NCI-H2029 (cell line): ENCODE measurements around the gene CALML6.

Experiments
- DNase-seq: peaks from one replicate; lab custom pipeline; 2025; lab: John Stamatoyannopoulos, UW

CALML6 gene

DNA sequence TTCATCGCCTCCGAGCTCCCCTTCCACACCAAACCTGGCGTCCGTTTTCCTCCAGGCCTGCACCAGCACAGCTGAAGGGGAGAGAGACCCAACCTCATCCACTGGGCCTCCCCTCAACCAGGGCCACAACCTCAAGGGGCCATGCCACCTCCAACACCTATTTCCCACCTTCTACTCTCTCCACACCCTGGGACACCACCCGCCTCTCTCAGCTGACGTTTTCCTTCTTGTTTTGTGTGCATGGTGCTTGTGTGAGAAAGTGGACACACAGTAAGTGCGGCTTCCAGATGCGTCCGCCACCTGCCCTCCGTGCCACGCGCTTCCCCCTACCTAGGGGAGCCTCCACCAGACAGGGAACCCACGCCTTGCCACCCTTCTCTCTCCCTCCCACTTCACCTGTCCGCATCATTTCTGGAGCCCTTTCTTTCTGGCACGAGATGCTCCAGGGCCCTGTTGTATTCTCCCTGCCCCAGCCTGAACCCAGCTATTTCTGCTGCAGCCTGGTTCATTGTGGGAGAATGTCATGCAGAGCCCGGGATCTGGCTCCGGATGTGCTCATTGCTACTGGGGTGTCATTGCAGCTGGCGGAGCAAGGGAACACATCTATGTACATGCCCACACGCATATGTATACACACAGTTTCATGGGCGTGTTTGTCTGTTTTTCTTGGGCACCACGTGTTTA lies 22.8 kb upstream of the CALML6 start:
- no peak for DNase-seq

DNA sequence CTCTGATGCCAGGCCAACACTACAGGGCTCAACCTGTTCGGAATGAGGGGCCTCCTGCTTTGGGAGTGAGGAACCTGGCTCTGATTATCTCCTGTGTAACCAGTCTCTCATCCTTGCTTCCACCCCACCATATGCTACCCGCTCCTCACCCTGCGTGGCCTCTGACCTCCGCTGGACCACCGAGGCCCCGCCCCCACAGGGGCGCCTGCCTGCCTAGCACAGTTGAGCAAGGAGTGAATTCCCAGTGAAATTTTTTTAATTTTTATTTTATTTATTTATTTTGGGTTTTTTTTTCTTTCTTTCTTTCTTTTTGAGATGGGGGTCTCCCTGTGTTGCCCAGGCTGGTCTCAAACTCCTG lies 22.3 kb upstream of the CALML6 start:
- no peak for DNase-seq

DNA sequence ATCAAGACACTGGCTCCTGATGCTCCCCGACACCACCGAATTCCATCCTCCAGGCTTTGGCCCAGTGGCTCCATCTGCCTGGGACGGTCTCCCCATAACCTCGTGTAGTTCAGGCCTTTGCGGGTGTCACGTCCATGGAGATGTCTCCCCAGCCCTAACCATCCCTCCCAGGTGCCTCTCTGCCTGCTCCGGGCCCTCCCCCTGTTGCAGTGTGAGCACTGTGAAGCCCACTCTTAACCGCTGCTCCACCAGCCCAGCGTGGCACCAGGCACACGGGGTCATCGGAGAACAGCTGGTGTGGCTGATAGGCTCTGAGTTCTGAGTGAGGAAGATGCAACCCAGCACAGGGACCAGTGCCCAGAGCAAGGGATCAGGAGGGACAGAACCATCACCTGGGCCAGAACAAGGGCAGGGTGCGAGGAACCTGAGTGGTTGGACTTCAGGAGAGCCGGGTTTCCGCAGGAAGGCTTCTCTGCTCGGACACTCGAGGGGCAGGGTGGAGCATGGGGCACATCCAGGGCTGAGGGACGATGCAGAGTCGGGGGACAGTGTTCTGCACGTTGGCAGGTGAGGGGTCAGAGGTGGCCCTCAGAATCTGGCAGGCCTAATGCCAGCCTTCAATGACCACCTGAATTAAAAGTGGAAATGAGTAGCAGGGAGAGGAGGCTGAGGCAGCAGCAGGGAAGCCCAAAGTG lies 21.6 kb upstream of the CALML6 start:
- DNase-seq = no peak

DNA sequence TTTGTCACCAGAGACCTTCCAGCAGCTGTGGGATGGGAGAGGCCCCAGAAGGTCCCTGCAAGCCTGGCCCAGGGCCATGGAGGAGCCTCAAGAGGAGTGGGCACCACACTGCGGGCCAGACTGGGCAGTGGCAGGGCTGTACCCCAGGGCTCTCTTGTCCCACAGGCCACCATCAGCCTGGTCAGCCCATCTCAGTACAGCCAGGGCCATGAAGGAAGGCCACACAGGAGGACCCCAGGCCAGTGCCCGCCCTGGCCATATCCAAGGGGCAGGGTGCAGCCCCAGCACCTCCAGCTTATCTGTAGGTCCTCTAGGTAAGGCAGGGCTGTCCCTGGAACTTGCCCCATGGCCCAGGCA lies 21.1 kb upstream of the CALML6 start:
- DNase-seq = no peak

DNA sequence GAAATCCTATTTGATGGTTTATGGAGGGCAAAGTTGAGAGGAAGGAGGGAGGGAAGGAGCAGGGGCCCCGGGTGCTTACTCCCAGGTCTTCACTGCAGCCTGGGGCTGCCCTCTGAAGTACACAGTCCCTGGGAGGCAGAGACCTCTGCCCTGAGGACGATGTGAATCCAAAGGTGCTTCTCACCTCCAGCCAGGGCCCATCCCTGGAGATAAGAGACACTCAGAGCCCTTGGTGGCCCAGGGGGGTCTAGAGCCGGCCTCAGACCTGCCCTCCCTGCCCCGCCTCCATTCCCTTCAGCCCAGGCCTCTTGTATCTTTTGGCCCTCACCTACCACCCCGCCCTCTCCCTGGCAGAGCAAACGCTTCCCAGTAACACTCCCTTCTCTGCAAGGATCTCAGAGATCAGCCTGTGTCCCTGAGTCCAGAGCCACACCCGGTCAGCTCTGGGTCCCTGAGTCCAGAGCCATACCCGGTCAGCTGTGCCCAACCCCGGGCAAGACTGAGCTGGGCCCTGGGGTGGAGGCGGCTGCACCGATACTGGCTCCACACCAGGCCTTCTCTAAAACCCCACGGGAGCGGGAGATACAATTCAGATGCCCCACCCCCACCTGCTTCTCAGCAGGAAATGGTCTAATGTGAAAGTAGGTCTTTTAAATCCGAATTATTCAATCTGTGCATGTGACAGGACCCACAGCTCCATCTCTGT lies 20.6 kb upstream of the CALML6 start:
- no peak for DNase-seq

DNA sequence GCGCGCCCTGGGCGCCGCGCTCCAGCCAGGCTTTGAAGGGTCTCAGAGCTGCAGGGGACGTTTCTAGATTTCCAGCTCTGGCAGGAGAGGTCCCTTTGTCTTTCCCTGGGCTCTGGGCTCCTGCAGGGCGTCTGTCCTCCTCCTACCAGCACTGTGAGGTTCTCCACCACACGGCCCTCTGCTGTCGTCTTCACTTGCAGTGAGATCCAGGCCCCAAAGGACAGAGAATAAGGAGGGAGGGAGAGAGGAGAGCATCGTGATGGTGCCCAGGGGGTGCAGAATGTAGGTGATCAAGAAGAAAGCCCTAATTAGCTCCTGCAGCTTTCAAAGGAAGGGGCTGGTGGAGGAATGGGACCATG lies 20.0 kb upstream of the CALML6 start:
- DNase-seq = no peak

DNA sequence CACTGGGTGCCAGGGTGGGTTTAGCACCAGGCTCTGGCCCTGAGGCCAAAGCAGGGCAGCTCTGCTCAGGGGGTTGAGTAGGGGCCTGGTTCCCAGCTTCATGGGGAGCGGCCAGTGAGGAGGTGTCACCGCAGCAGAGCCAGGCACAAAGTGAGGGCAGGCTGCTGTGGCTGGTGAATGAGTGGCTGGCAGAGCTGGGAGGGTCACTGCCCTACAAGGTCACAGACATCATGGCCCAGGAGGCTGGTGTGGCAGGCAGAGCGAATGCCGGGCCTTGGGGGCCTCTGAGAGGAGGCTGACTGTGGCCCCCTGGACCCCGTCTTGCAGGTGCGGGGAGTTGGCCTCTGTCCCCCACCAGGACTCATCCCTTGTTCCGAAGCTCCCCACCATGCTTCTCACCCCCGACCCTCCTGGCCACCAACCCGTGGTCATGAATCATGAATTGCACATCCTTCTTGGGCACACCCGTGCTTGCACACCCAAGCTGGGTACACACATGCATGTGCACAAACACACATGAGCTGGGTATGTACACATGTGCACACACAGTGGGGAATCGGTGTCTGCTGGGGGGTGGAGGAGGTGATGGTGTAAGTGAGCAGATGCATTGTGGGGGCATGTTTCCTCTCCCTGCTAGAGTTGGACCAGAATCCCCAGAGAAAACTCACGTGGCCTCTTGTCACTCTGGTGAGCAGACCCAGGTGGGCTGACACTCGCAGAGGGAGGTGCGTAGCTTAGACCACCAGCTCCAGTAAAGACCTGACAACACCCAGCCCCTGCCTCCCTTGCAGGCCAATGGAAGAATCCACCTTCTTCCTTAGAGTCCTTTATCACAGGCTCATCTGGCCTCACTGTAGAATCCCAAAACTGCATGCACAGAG lies 19.4 kb upstream of the CALML6 start:
- no peak for DNase-seq

DNA sequence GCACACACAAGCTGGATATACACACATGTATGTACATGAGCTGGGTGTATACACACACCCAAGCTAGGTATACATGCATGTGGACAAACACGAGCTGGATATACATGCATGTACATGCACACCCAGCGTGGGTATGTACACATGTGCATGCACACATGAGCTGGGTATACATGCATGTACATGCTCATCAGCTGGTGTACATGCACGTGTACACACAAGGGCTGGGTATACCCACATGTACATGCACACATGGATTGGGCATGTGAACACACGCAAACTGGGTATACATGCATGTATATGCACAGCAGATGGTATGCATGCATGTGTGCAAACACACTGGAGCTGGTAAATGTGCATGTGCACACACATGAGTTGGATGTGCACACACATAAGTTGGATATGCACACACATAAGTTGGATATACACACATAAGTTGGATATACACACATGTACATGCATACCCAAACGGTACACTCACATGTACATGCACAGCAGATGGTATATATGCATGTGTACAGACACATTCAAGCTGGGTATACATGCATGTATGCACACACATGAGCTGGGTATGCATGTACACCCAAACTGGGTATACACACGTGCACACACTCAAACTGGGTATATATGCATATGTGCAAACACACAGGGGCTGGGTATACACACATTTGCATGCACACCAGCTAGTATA lies 16.7 kb upstream of the CALML6 start:
- no peak for DNase-seq

DNA sequence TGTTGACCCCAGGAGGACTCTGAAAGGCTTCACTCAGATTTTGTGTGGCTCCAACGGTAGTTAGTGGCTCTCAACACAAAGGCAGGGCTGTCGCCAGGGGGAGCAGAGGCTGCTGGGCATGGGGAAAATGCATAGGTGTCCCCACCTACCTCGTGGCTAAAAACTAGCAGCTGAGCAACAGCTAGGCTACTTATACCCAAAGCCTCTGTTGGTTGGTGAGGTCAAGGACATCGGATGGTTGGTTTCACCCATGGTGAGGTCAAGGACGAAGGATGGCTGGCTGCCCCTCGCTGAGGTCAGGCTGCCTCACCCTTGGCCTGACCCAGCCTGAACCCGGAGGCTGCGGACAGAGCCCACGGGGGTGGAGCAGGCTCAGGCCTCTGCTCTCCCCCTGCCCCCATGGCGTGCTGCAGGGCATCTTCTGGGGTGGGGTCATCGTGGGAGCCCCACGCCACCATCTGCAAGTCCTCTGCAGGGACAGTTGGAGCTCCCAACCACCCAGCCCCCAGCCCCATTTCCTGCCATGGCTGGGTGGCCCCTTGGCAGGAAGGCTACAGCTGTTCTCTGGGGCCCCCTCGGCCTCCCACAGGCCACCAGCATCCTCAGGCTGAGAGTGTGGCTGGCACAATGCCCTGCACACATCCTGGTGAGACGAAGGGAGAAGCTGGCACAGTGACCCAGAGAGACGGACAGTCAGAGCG lies 15.6 kb upstream of the CALML6 start:
- no peak for DNase-seq

DNA sequence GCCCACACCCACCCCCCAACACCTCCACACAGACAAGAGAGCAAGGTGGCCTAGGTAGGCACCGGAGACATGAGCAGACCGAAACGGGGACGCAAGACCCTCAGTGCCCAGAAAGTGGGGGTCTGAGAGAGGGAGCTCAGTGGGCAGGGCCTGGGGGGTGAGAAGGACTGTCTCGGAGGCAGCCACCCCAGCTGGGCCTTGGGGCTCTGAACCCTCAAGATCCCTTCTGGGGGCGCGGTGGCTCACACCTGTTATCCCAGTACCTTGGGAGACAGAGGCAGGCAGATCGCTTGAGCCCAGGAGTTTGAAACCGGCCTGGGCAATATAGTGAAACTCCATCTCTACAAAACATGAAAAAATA lies 15.1 kb upstream of the CALML6 start:
- no peak for DNase-seq

DNA sequence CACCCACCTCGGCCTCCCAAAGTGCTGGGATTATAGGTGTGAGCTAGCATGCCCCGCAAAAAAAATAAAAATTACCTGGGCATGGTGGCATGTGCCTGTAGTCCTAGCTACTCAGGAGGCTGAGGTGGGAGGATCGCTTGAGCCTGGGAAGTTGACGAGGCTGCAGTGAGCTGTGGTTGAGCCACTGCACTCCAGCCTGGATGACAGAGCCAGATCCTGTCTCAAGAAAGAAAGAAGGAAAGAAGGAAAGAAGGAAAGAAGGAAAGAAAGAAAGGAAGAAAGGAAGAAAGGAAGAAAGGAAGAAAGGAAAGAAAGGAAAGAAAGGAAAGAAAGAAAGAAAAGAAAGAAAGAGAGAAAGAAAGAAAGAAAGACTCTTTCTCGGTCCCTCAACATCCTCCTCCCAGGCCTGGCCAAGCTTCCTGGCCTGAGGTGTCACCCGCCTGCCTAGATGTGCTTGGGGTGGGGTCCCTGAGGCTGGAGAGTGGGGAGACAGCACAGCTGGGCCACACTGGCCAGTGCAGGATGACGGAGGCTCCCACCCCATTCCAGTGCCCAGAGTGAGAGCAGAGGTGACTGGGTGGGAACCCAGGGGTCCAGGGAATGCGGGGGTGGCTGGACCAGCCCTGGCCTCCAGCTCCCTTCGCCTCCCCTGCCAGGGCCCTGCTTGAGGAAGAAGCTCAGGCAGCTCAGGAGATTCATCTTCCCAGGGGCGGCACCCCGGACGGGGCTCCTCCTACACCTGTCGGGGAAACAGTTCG lies 14.0 kb upstream of the CALML6 start:
- no peak for DNase-seq

DNA sequence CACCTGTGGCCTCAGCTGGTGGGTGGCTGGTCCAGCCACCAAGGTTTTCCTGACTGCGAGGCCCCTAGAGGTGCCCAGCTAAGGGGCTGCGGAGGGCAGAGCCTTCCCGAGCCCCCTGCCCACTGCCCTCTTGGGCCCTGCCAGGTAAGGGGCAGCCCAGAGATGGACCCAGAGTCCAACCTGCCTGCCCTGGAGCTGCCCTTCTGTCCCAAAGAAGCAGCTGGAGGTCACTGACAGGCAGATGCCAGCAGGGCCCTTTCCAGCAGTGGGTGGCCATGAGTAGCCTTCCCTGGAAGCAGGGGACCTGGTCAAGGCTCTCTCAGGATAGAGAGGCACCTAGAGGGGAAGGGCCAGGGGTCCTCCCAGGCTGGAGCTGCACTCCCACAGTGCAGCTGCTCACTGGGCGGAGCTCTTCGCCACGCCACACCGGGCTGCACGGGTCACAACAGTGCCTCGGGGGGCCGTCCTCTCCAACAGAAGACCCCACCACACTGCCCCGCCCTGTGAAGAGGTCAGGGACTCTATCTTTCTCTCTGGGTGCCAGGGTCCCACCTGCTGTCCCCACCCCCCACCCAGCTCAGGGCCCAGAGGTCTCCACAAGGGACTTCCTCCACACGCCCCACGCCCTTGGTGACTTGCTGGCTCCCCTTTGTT lies 13.3 kb upstream of the CALML6 start:
- no peak for DNase-seq

DNA sequence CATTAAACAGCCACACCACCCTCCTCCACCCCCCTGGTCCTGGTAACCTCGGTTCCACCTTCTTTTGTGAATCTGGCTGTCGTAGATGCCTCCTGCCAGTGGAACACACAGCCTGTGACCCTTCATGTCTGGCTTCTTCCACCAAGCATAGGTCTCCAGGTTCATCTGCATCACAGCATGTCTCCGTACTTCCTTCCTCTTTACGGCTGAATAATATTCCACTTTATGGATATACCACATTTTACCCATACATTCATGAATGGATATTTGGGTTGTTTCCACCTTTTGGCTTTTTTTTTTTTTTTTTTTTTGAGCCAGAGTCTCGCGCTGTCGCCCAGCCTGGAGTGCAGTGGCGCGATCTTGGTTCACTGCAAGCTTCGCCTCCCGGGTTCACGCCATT lies 11.8 kb upstream of the CALML6 start:
- no peak for DNase-seq

DNA sequence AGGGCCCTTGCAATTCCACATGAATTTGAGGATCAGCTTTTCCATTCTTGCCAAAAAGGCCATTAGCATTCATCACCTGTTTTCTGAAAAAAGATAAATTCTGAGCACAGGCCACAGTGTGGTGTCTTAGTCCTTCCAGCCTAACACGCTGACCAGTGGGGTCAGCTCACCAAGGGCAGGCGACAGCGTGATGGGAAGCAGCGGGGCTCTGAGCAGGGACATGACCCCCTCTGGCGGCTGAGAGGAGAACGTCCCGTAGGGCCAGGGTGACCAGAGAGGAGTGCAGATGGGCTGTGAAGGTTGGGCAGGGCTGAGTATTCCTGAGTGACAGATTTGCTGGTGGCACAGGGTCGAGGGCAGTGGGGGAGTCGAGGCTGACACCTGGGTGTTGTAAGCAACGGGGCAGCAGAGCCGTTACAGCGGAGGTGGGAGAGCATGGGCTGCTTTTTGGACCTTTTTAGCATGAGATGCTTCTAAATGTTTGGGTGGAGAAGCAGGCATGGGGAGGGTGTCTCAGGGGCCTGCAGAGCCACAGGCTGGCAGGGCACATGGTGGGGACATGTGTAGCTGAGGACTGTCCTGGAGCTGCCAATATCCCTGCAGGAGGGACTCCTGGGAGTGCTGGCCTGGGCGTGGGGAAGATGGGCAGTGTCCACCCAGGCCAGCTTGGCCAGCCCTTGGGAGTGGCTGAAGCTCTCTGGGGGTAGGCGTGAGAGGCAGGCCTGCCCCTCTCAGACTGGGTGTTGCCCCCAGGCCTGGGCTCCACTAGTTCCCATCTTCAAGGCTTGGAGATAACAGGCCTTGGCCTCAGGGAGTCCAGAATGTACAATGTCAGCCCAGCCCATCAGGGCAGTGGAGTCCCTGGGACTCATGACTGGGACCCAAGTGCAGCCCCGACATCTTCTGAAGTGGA lies 8.6 kb upstream of the CALML6 start:
- peak; percentile 38 for DNase-seq

DNA sequence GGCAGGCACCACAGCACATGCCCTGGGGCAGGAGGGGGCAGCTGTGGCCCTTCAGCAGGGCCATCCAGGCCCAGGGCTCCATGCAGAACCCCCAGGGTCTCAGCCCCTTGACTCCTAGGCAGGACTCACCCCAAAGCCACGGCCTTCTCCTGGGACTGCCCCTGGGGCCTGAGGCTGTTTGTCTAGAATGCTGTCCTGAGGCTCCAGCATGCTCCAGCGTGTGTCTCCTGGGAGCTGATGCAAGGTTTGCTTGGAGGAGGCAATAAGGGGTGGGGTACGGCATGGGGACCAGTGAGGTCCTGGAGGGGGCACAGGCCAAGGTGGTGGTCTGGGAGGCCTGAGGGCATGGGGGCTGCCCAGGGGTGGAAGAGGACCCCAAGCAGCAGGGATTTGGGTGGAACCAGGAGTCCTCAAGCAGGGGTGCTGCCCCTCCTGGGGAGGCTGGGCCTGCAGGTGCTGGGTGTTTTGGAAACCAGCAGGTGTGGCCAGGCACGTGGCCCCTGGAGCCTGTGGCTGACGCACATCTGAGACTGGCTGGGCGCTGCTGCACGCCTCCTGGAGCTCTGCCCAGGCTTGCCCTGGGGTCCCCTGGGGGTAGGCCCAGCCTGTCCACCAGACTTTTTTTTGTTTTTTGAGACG lies 7.8 kb upstream of the CALML6 start:
- DNase-seq = no peak

DNA sequence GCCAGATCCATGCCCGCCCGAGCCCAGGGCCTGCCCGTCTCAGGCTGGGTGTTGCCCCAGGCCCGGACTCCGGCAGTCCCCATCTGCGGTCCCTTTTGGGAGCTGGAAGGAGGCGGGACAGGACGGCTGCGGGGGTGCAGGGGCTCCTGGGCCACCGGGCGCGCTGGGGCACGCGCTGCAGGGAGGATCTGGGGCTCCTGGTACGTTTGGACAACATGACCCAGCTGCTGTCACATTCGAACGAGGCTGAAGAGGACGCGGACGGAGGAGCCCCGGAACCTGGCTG lies 6.6 kb upstream of the CALML6 start:
- no peak for DNase-seq

DNA sequence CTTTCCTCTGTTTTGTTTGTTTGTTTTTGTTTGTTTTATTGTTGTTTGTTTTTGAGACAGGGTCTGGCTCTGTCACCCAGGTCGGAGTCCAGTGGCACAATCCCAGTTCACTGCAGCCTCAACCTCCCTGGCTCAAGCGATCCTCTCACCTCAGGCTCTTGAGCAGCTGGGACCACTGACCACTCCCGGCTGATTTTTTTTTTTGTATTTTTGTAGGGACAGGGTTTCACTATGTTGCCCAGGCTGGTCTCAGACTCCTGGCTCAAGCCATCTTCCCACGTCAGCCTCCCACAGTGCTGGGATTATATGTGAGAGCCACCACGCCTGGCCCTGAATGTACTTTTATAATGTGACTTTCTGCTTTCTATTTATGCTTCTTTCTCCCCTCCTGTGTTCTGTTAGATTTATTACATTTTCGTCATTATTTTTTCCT lies 5.0 kb upstream of the CALML6 start:
- no peak for DNase-seq

DNA sequence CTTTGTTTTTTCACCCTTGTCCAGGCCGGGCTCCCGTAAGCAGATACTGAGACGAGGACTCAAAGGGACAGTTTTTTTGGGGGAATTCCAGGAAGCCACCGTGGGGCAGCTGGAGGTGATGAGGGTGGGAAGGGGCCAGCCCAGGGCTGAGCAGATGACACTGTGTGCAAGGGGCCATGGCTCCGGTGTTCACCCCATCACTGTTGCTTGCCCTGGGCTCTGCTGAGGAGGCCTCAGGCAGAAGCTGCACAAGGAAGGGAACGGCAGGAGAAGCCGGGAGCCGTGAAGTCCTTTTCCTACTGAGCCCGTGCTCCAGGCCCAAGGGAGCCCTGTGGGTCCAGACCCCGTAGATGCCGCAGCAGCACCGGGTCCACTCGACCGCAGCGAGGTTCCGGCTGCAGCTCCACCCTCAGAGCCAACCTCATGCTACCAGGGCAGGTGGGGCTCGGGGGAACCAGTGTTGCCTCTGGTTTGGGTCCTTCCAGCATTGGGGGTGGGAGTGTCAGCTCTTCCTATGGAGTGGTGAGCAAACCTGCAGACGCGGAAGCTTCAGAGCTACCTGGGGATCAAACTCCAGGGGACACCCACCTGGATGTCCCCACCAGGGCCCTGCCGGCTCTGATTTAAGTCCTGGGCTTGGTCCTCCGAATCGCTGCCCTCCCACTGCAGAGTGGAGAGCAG lies 4.3 kb upstream of the CALML6 start:
- DNase-seq = no peak
